Activated CD8-positive, alpha-beta T cell treated with anti-CD3 and anti-CD28 coated beads for 36 hours (primary cell): Measurements from ENCODE around the gene KCTD5. TPM values are rescaled to one million over a fixed set of nuclear protein-coding genes. Genes with fewer than 3 reads are reported as not detected.

Source experiments
- ATAC-seq: fragments of 200-7000 bp; cut with Tn5 transposase; one replicate; pipeline ENCODE4 v1.10.0; 2021; ENCODE audit warnings: mild to moderate bottlenecking, moderate library complexity
- CTCF ChIA-PET: fragments of 350-600 bp; sonication (Branson Sonifier 250); formaldehyde crosslinking; loops from one replicate; lab custom pipeline; 2021; ENCODE audit warnings: antibody characterized with exemption; lab: Charles Lee
- POLR2A ChIA-PET: fragments of 350-600 bp; sonication (Branson Sonifier 250); formaldehyde crosslinking; loops from one replicate; lab custom pipeline; 2021; ENCODE audit warnings: antibody characterized with exemption; lab: Charles Lee
- DNase-seq: peaks from one replicate; pipeline ENCODE4 v3.0.0-alpha.2; 2020
- H3K27ac Mint-ChIP-seq: one replicate; pipeline ENCODE4 v1.8.0; 2021; ENCODE audit warnings: mild to moderate bottlenecking, mixed read lengths
- H3K27me3 Mint-ChIP-seq: one replicate; pipeline ENCODE4 v1.8.0; 2021; ENCODE audit warnings: mixed read lengths
- H3K36me3 Mint-ChIP-seq: one replicate; pipeline ENCODE4 v1.8.0; 2021; ENCODE audit warnings: low read depth, mixed read lengths
- H3K4me1 Mint-ChIP-seq: one replicate; pipeline ENCODE4 v1.8.0; 2021; ENCODE audit warnings: low read depth, mixed read lengths
- H3K4me3 Mint-ChIP-seq: one replicate; pipeline ENCODE4 v1.8.0; 2021; ENCODE audit warnings: mild to moderate bottlenecking, moderate library complexity, mixed read lengths
- H3K9me3 Mint-ChIP-seq: one replicate; pipeline ENCODE4 v1.8.0; 2021; ENCODE audit warnings: mixed read lengths
- CTCF ChIP-seq: fragments of 200-600 bp; IDR thresholded peaks from one replicate; pipeline ENCODE4 v1.8.0; 2022; ENCODE audit warnings: antibody characterized with exemption, mild to moderate bottlenecking
- intact Hi-C: fragments of 100-400 bp; cut with micrococcal nuclease; formaldehyde crosslinking; loops from one replicate; pipeline ENCODE4 v1.10.0; 2022
- total RNA-seq, 2 experiments: library from RNA; stranded (reverse); gene quantifications; one replicate each; pipeline ENCODE4 v1.2.3, GENCODE V29; 2021

Gene KCTD5
- total RNA-seq, 2 experiments from 2014 or later, result 26.0 to 27.3 TPM

- no peak overlapping the region for H3K27ac Mint-ChIP-seq
- no peak for TF ChIP-seq CTCF
- DNase-seq (no peak), ATAC-seq (no peak)
- intact Hi-C loops, result no loop called here
- no peaks in the 10 kb centered on the region for H3K9me3 Mint-ChIP-seq
- H3K36me3 Mint-ChIP-seq, result no peaks in the 10 kb centered on the region
- H3K4me3 Mint-ChIP-seq, result no peak overlapping the region
- ChIA-PET CTCF (interaction anchor here (0.5 kb wide), 1 partner anchor 201 kb away, joined by 3 read pairs; no protein-coding TSS in a partner anchor), POLR2A (interaction anchor here (0.7 to 0.9 kb wide), 3 partner anchors 19 to 44 kb away, joined by 3 to 4 read pairs (median 3); partner anchors contain the start of gene KCTD5)
- H3K4me1 Mint-ChIP-seq, result peaks cover 6% of the 10 kb centered on the region
- H3K27me3 Mint-ChIP-seq, result no peaks in the 10 kb centered on the region
Observed at GRCh38 chr16:2716948-2717347, 34.6 kb downstream of the KCTD5 start.

- ATAC-seq, result no peak
- ChIA-PET POLR2A (interaction anchor here (0.8 kb wide), 1 partner anchor 44 kb away, joined by 3 read pairs; no protein-coding TSS in a partner anchor), CTCF (interaction anchor here (0.5 kb wide), 1 partner anchor 201 kb away, joined by 3 read pairs; no protein-coding TSS in a partner anchor)
- Mint-ChIP-seq H3K36me3 (no peaks in the 10 kb centered on the region), H3K27ac (no peak overlapping the region), H3K4me3 (no peak overlapping the region), H3K27me3 (no peaks in the 10 kb centered on the region), H3K9me3 (no peaks in the 10 kb centered on the region), H3K4me1 (peaks cover 6% of the 10 kb centered on the region)
- intact Hi-C loops, result no loop called here
- no peak for DNase-seq
- TF ChIP-seq CTCF, result no peak
Observed at GRCh38 chr16:2717383-2718263, 35.3 kb downstream of the KCTD5 start.

GRCh38 chr16:2719328-2720063, 37.2 kb downstream of the KCTD5 start:
- DNase-seq (no peak), ATAC-seq (no peak)
- Mint-ChIP-seq H3K9me3 (no peaks in the 10 kb centered on the region), H3K27me3 (peaks cover 3% of the 10 kb centered on the region), H3K4me1 (peaks cover 6% of the 10 kb centered on the region), H3K4me3 (peak overlapping the region; percentile 76), H3K27ac (no peak overlapping the region), H3K36me3 (no peaks in the 10 kb centered on the region)
- TF ChIP-seq CTCF, result no peak
- ChIA-PET POLR2A (interaction anchor here (1.1 to 1.9 kb wide), 3 partner anchors 33 to 58 kb away, joined by 3 to 4 read pairs (median 3); no protein-coding TSS in a partner anchor), CTCF (no interaction called here)
- intact Hi-C loops, result no loop called here

- DNase-seq, result no peak
- H3K4me3 Mint-ChIP-seq, result peak within 1 kb of the TSS; percentile 76
- CTCF ChIA-PET, result no interaction called here
- intact Hi-C loops, result no loop called here
- H3K9me3 Mint-ChIP-seq, result no peaks in the 10 kb centered on the region
- ATAC-seq, result no peak
- no peaks in the 10 kb centered on the region for H3K36me3 Mint-ChIP-seq
- H3K27me3 Mint-ChIP-seq, result peaks cover 3% of the 10 kb centered on the region
- POLR2A ChIA-PET, result interaction anchor here (1.9 kb wide), 1 partner anchor 46 kb away, joined by 4 read pairs; no protein-coding TSS in a partner anchor
- TF ChIP-seq CTCF, result no peak
- H3K27ac Mint-ChIP-seq, result peak within 1 kb of the TSS; percentile 81
- peaks cover 3% of the 10 kb centered on the region for H3K4me1 Mint-ChIP-seq
Observed at GRCh38 chr16:2720064-2720457, 37.7 kb downstream of the KCTD5 start, which contains the start of gene PRSS27. Gene PRSS27, minus strand, starts transcription at chr16:2720224. Its CDS starts 64 bp downstream, at chr16:2720160.
